ENCODE measurements around the gene SH3GLB2. TPM values are rescaled to one million over a fixed set of nuclear protein-coding genes. Genes with fewer than 3 reads are reported as not detected.

The SH3GLB2 gene
- 27.5 and 42.3 TPM in 2 replicates for total RNA-seq
- polyA plus RNA-seq: 27.3 and 38.7 TPM in 2 replicates
- polyA plus RNA-seq (2012): 28.2 and 40.4 TPM in 2 replicates
- polyA minus RNA-seq (ENCODE audit: low replicate concordance): 42.6 and 51.3 TPM in 2 replicates

- H3K36me3 ChIP-seq (ENCODE audit: control insufficient read depth, insufficient read depth, low read length): no peaks in the 10 kb centered on the region
- no peaks in the 10 kb centered on the region for H3K27me3 ChIP-seq (ENCODE audit: control insufficient read depth, insufficient read depth, low read length)
- peaks cover 11% of the 10 kb centered on the region for H3K79me2 ChIP-seq (ENCODE audit: control insufficient read depth, insufficient read depth, low read length)
- H3K4me2 ChIP-seq (ENCODE audit: extremely low read depth, insufficient read depth, low read length): peak within 1 kb of the TSS; percentile 92
- no peaks in the 10 kb centered on the region for H4K20me1 ChIP-seq (ENCODE audit: control insufficient read depth, extremely low read depth, insufficient read depth, low read length)
- peak within 1 kb of the TSS; percentile 57 for H3K9ac ChIP-seq (ENCODE audit: insufficient read depth, low read length)
- no peak within 1 kb of the TSS for H3K27ac ChIP-seq (ENCODE audit: insufficient read depth, low read length)
- H3K9me3 ChIP-seq (ENCODE audit: control insufficient read depth, insufficient read depth, low read depth, low read length): no peaks in the 10 kb centered on the region
- H3K4me1 ChIP-seq (ENCODE audit: control insufficient read depth, extremely low read depth, insufficient read depth, low read length): peaks cover 10% of the 10 kb centered on the region
- DNase-seq (ENCODE audit: low read depth in 2 of 2): peak; percentile 88 to 97
- TF ChIP-seq CTCF (conservative IDR thresholded peaks at IDR 0.05 in 1 of 2, IDR thresholded peaks at IDR 0.05 in 1 of 2; ENCODE audit: low read depth in 1 of 2, low read length in 2 of 2) (peak; percentile 68 to 81), EZH2 (IDR thresholded peaks at IDR 0.05; ENCODE audit: low read length, missing control alignments) (no peak)
- peak within 1 kb of the TSS; percentile 66 to 78 (median 72) for H3K4me3 ChIP-seq (replicated peaks in 1 of 4; ENCODE audit: control extremely low read depth in 1 of 4, insufficient read depth in 1 of 4, low read depth in 3 of 4, low read length in 4 of 4)
- peak within 1 kb of the TSS; percentile 47 for H2AFZ ChIP-seq (ENCODE audit: low read length)
Observed at GRCh38 chr9:129028192-129028966, at the start of gene SH3GLB2. TSS of gene SH3GLB2 (minus strand) at chr9:129028331. CDS start at chr9:129028154, 177 bp downstream.

GRCh38 chr9:129077236-129077635 lies 49.1 kb upstream of the SH3GLB2 start:
- no peak for DNase-seq (ENCODE audit: low read depth in 2 of 2)
- Histone ChIP-seq H3K27me3 (ENCODE audit: control insufficient read depth, insufficient read depth, low read length) (no peaks in the 10 kb centered on the region), H3K4me1 (ENCODE audit: control insufficient read depth, extremely low read depth, insufficient read depth, low read length) (peaks cover 5% of the 10 kb centered on the region)

More at GRCh38 chr9:129077236-129077635, 49.1 kb upstream of the SH3GLB2 start:
- no peak overlapping the region for H3K4me3 ChIP-seq (replicated peaks in 1 of 4; ENCODE audit: control extremely low read depth in 1 of 4, insufficient read depth in 1 of 4, low read depth in 3 of 4, low read length in 4 of 4)
- no peaks in the 10 kb centered on the region for H3K36me3 ChIP-seq (ENCODE audit: control insufficient read depth, insufficient read depth, low read length)
- H3K27ac ChIP-seq (ENCODE audit: insufficient read depth, low read length): no peak overlapping the region
- no peak overlapping the region for H3K9ac ChIP-seq (ENCODE audit: insufficient read depth, low read length)
- H3K9me3 ChIP-seq (ENCODE audit: control insufficient read depth, insufficient read depth, low read depth, low read length): no peaks in the 10 kb centered on the region
- no peak overlapping the region for H2AFZ ChIP-seq (ENCODE audit: low read length)
- no peak overlapping the region for H3K4me2 ChIP-seq (ENCODE audit: extremely low read depth, insufficient read depth, low read length)
- H4K20me1 ChIP-seq (ENCODE audit: control insufficient read depth, extremely low read depth, insufficient read depth, low read length): no peaks in the 10 kb centered on the region
- TF ChIP-seq CTCF (conservative IDR thresholded peaks at IDR 0.05 in 1 of 2, IDR thresholded peaks at IDR 0.05 in 1 of 2; ENCODE audit: low read depth in 1 of 2, low read length in 2 of 2): no peak
- no peak for TF ChIP-seq EZH2 (IDR thresholded peaks at IDR 0.05; ENCODE audit: low read length, missing control alignments)
- peaks cover 8% of the 10 kb centered on the region for H3K79me2 ChIP-seq (ENCODE audit: control insufficient read depth, insufficient read depth, low read length)
